ENCODE results near the gene PITPNC1.

Gene PITPNC1

DNA sequence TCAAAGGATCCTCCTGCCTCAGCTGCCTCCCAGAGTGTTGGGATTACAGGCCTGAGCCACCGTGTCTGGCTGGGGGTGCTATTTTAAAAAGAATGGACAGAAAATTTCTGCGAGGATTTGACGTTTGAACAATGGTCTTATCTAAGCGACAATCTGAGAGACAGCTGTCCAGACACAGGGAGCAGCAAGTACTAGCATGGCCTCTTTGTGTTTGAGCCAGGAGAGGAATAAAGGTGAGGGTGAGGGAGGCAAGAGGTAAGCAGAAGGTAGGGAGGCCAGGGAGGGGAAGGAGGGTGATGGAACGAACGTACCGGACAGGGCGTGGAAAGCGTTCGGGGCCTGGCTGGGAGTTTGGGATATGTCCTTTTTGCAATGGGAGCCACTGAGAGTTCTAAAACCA is 59.2 kb downstream of the PITPNC1 start:
- H4K20me1 ChIP-seq (ENCODE audit: insufficient read depth) = no peaks in the 10 kb centered on the region

DNA sequence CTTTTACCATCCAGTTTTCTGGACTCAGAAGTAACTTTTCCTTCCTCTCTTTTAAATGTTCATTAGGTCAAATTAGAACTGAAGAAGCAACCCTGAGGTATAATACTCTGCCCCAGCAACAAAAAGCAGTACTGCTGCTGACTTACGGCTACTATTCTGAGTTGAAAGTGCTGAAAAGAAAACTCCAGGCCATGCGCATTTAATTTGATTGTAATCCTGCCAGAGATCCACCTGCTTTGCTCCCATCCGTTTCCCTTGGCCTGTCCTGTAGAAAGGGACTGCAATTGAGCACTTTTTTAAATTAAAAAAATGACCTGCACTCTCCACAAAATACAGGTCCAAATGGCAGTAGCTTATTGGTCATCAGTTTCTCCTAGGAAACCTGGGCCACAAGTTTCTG is 61.6 kb downstream of the PITPNC1 start:
- H2AFZ ChIP-seq (ENCODE audit: low read depth) = no peak overlapping the region
- H3K4me1 ChIP-seq (ENCODE audit: low read depth, poor library complexity, severe bottlenecking) = peaks cover 5% of the 10 kb centered on the region
- H3K9ac ChIP-seq = no peak overlapping the region
- no peaks in the 10 kb centered on the region for H3K27me3 ChIP-seq (ENCODE audit: insufficient read depth, low read depth)
- no peak overlapping the region for H3K4me2 ChIP-seq
- H3K79me2 ChIP-seq (ENCODE audit: insufficient read depth, low read depth) = peaks cover 17% of the 10 kb centered on the region; the same call in 1 of the 2 replicates
- TF ChIP-seq, protein P1, sequence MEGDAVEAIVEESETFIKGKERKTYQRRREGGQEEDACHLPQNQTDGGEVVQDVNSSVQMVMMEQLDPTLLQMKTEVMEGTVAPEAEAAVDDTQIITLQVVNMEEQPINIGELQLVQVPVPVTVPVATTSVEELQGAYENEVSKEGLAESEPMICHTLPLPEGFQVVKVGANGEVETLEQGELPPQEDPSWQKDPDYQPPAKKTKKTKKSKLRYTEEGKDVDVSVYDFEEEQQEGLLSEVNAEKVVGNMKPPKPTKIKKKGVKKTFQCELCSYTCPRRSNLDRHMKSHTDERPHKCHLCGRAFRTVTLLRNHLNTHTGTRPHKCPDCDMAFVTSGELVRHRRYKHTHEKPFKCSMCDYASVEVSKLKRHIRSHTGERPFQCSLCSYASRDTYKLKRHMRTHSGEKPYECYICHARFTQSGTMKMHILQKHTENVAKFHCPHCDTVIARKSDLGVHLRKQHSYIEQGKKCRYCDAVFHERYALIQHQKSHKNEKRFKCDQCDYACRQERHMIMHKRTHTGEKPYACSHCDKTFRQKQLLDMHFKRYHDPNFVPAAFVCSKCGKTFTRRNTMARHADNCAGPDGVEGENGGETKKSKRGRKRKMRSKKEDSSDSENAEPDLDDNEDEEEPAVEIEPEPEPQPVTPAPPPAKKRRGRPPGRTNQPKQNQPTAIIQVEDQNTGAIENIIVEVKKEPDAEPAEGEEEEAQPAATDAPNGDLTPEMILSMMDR (conservative IDR thresholded peaks at IDR 0.05; ENCODE audit: low read depth, low read length) = no peak
- no peaks in the 10 kb centered on the region for H4K20me1 ChIP-seq (ENCODE audit: insufficient read depth)
- H3K27ac ChIP-seq = no peak overlapping the region
- H3K36me3 ChIP-seq (ENCODE audit: insufficient read depth) = no peaks in the 10 kb centered on the region
- no peak overlapping the region for H3K4me3 ChIP-seq (IDR thresholded peaks at IDR 0.05; ENCODE audit: insufficient read depth, low read depth, low read length)

More for the DNA sequence above, 59.2 kb downstream of the PITPNC1 start:
- Histone ChIP-seq H3K4me2 (no peak overlapping the region), H3K9ac (no peak overlapping the region), H2AFZ (ENCODE audit: low read depth) (no peak overlapping the region), H3K79me2 (ENCODE audit: insufficient read depth, low read depth) (peaks cover 17% of the 10 kb centered on the region; the same call in 1 of the 2 replicates), H3K4me1 (ENCODE audit: low read depth, poor library complexity, severe bottlenecking) (peaks cover 12% of the 10 kb centered on the region), H3K27ac (no peak overlapping the region), H3K4me3 (IDR thresholded peaks at IDR 0.05; ENCODE audit: insufficient read depth, low read depth, low read length) (no peak overlapping the region), H3K36me3 (ENCODE audit: insufficient read depth) (no peaks in the 10 kb centered on the region), H3K27me3 (ENCODE audit: insufficient read depth, low read depth) (no peaks in the 10 kb centered on the region)
- TF ChIP-seq, protein P1 (conservative IDR thresholded peaks at IDR 0.05; ENCODE audit: low read depth, low read length) = no peak

GRCh38 chr17:67439269-67439668 is 62.2 kb downstream of the PITPNC1 start:
- Histone ChIP-seq H3K4me1 (ENCODE audit: low read depth, poor library complexity, severe bottlenecking) (peaks cover 5% of the 10 kb centered on the region), H3K4me3 (IDR thresholded peaks at IDR 0.05; ENCODE audit: insufficient read depth, low read depth, low read length) (no peak overlapping the region), H2AFZ (ENCODE audit: low read depth) (no peak overlapping the region), H3K79me2 (ENCODE audit: insufficient read depth, low read depth) (peaks cover 17% of the 10 kb centered on the region; the same call in 1 of the 2 replicates), H3K4me2 (no peak overlapping the region), H3K27ac (no peak overlapping the region), H3K36me3 (ENCODE audit: insufficient read depth) (no peaks in the 10 kb centered on the region), H4K20me1 (ENCODE audit: insufficient read depth) (no peaks in the 10 kb centered on the region), H3K27me3 (ENCODE audit: insufficient read depth, low read depth) (no peaks in the 10 kb centered on the region), H3K9ac (no peak overlapping the region)
- TF ChIP-seq, protein P1 (conservative IDR thresholded peaks at IDR 0.05; ENCODE audit: low read depth, low read length) = no peak

- H3K4me3 ChIP-seq (IDR thresholded peaks at IDR 0.05; ENCODE audit: insufficient read depth, low read depth, low read length) = no peak overlapping the region
- H3K27ac ChIP-seq = no peak overlapping the region
- H3K27me3 ChIP-seq (ENCODE audit: insufficient read depth, low read depth) = no peaks in the 10 kb centered on the region
- peaks cover 17% of the 10 kb centered on the region; the same call in 1 of the 2 replicates for H3K79me2 ChIP-seq (ENCODE audit: insufficient read depth, low read depth)
- no peak overlapping the region for H3K9ac ChIP-seq
- H3K36me3 ChIP-seq (ENCODE audit: insufficient read depth) = no peaks in the 10 kb centered on the region
- TF ChIP-seq, protein P1 (conservative IDR thresholded peaks at IDR 0.05; ENCODE audit: low read depth, low read length) = no peak
- H2AFZ ChIP-seq (ENCODE audit: low read depth) = no peak overlapping the region
- H4K20me1 ChIP-seq (ENCODE audit: insufficient read depth) = no peaks in the 10 kb centered on the region
- H3K4me2 ChIP-seq = no peak overlapping the region
- no peaks in the 10 kb centered on the region for H3K4me1 ChIP-seq (ENCODE audit: low read depth, poor library complexity, severe bottlenecking)
These were observed 63.4 kb downstream of the PITPNC1 start for GRCh38 chr17:67440277-67441051.
